Fibroblast of gingiva (primary cell): ENCODE measurements around the gene IGSF11.
"Not testable (repeated sequence)": the region's sequence is repeated elsewhere in the genome, so short reads cannot be mapped to it uniquely, and the experiment has no call there.

Experiments
- DNase-seq: peaks from one replicate; pipeline ENCODE4 v3.0.0-alpha.2; 2011; ENCODE audit warnings: low read depth

The IGSF11 gene

DNA sequence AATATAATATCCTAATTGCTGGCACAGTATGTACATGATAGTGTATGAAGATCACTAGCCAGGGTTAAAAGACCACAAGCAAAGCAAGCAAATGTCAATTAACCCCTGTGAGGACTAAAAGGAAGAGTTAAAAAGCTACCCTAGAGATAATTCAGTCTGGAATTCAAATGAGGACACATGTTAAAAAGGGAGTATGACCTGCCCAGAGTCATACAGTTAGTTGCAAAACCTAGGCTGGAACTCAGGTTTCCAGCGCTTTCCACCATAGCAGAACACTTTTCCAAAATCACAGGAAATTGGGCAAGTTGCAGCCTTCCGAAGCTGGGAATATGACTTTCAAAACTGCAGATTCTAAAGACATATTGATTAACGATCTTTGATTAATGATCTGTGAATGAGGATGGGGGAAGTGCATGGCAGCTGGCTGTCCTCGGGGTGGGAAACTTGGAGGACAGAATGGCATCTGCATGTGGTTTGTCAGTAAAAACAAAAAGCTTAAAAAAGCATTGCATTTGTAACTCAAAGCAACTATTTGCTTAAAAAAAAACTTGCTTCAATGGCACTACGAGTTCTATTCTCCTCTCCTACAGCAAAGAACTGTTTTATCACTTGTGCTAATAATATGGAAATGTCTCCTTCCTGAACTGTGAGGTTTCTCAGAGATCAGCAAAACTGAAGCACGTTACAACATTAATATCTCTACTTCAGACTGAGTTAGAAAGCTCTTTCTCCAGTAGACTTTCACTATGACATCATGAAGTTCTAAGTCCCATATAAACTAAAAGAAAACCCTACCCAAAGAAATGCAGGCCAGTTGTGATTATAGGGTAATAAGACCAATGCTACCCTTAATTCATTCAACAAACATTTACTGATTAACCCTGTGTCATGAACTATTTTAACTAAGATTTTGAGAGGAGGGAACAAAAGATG is 46.2 kb downstream of the IGSF11 start:
- DNase-seq, result no peak

DNA sequence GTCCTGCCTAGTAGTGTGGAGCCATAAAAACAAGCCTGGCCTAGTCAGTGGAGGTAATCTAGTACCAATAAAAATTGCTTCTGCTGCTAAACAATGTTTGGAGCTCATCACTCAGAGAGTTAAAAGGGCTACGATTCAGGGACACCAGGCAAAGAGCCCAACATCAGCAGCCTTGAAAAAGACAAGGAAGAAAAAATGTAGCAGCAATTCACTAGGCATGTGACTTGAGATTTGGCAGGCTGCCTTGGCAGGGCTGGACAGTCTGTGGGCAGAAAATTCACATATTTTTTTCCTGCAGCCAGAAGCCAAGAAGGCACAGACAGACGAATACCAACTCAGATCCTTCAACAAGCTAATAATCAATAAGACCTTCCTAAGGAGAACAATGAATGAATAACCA is 47.2 kb downstream of the IGSF11 start:
- DNase-seq, result peak; percentile 32

DNA sequence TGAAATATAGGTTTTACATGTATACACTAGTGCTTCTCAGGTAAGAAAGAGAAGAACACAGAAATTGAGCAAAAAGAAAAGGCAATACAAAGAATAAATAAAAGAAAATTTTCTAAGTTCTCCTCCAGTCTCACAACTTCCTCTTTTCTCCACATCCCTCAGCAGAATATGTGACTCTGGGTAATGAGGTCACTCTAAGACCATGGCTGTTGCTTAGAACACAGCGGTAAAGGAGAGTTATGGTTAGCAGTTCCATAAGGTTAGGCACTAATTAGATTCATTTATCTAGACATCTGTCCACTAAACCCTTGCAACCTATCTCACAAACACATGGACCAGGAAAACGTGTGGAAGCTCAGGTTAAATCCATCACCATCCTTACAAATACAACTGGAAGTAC is 47.9 kb downstream of the IGSF11 start:
- DNase-seq, result no peak

GRCh38 chr3:118984699-118985098 is 49.9 kb downstream of the IGSF11 start:
- no peak for DNase-seq

DNA sequence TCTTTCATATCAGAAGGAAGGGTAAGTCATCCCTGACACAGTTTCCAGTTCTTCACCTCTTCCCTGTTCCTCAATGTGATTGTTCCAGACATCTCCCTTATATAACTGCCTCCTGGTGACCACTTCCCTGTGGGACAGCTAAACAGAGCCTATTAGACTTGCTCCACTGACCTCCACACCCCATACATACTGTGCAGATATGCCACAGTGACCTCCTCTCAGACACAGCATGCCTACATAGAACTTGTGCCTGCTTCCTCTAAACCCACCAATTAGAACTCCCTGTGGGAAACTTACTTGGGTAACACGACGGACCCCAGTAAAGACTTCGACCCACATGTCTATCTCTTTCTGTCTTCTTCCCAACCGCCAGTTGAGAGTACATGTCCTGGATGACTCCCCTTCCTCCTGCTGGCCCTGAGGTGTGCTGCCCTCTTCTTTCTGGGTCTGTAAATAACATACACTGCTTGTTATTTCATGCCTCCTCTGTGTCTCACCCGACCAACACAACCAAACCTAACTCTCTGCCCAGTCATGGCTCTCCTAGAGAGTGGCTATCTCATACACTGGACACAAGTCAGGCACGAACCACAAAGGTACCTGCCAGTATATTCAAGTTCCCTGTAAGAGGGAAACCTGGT is 53.0 kb downstream of the IGSF11 start:
- DNase-seq, result no peak

DNA sequence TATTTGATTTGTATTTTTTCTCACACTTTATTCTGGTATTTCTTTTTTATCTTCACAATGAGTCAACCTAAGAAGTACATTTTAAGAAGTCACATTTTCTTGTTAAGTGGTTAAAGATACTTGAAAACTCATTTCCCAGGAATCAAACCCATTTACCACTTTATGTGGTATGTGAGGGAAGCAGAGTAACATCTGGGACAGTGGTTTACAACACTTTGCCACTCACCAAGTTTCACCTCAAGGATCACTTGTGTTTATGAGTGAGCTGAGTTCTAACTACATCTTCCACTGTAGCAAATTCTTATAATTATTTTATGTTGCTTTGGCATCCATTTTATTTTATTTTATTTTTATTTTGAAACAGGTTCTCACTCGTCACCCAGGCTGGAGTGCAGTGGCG is 53.8 kb downstream of the IGSF11 start:
- no peak for DNase-seq

DNA sequence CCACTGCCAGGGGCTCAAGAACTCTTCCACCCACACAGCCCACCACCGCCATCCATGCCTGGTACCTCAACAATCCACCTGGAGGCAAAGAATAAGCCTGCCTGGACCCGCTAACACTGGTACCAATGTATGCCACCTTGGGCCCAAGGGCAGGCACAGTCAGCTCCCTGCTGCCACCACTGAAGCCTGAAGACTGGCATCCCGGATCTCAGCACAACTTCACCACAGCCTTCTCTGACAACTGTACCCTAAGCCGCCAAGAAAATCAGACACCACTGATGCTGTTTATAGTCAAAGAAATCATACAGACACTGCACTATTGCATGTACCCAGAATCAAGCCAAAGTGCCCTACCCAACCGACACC is 56.3 kb downstream of the IGSF11 start:
- DNase-seq, result no peak

- no peak for DNase-seq
These were observed 56.8 kb downstream of the IGSF11 start for GRCh38 chr3:118977671-118978392.

DNA sequence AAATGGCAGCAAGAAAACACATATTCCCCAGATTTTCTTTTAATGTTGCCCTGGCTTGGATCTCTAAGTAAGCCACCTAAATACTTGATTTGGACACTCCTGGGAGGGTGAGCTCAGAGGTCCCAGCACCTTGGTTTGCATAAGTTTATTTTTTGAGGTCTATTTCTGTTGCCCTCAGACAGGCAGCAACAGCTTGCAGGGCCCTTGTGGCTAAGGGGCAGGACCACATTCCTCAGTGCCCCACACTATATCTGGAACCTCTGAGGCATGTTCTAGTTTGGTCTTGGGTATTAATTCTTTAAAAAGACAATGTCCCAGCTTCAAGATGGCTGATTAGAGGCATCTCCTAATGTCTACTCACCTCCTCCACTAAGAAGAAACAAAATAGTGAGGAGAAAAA is 57.5 kb downstream of the IGSF11 start:
- no peak for DNase-seq

- not testable (repeated sequence) for DNase-seq
These were observed 59.2 kb downstream of the IGSF11 start for GRCh38 chr3:118975476-118975875.

GRCh38 chr3:118974356-118975097 is 60.1 kb downstream of the IGSF11 start:
- no peak for DNase-seq

DNA sequence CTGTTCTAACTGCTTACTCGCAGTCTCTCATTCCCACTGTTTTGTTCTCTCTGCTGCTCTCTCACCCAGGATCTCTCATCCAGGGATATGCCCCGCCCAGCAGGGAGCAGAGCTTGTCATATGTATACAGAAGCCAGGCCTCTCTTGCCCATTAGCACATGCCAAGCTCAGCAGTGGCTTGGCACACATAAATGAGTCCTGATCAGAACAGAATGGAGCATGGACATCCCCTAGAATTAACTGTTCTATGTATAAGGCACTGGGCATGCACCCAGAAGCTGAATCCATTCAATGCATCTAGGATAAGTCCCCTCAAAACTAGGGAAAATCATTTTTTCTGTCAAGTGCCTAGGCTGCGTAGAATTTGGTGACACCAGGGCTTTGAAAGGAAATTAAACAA is 61.6 kb downstream of the IGSF11 start:
- no peak for DNase-seq

GRCh38 chr3:118970819-118971218 is 63.8 kb downstream of the IGSF11 start:
- no peak for DNase-seq

- no peak for DNase-seq
These were observed 66.0 kb downstream of the IGSF11 start for GRCh38 chr3:118968640-118969039.

- no peak for DNase-seq
These were observed 66.5 kb downstream of the IGSF11 start for GRCh38 chr3:118968111-118968510.

GRCh38 chr3:118966700-118967099 is 67.9 kb downstream of the IGSF11 start:
- DNase-seq, result no peak

DNA sequence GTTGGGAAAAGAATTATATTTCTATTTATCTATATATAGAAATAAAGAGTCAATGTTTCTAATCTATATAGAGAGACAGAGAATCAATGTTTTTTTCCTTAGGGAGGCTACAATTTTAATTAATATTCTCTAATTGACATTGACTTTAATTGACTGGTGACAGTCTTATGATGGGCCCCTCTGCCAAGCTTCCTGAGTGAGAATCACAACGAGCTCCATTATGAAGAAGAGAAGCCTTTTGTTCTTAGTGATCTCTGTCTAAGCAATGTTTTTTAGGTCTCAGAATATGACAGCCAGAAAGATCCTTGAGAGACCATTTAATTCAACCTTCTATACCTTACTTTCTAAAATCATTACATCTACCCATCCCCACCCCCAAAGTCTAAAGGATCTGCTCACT is 70.9 kb downstream of the IGSF11 start:
- DNase-seq, result no peak

DNA sequence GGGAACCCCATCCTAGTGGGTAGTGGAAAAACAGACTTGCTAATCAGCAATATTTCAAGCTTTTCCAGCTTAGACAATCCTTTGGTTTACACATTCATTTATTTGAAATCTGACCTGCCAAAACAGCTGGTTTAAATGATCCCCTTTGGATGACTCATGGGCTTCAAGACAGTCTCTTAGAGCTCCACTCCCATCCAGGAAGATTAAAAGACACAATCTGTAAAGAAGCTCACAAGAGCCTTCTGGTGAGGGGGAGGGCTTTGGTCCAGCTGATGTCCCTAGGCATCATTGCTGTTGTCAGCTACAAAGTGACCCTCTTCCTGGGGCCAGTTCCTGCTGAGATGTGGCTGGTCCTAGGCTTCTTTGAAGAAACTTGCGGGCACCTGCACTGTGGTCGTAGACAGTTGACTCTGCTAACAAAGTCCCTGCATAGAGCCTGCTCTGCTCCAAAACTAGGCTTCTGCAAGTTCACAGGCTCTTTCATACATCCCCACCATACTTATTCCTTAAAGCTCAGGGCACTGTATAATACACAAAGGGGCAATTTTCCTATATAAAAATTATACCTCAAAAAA is 73.7 kb downstream of the IGSF11 start:
- DNase-seq, result peak; percentile 13

DNA sequence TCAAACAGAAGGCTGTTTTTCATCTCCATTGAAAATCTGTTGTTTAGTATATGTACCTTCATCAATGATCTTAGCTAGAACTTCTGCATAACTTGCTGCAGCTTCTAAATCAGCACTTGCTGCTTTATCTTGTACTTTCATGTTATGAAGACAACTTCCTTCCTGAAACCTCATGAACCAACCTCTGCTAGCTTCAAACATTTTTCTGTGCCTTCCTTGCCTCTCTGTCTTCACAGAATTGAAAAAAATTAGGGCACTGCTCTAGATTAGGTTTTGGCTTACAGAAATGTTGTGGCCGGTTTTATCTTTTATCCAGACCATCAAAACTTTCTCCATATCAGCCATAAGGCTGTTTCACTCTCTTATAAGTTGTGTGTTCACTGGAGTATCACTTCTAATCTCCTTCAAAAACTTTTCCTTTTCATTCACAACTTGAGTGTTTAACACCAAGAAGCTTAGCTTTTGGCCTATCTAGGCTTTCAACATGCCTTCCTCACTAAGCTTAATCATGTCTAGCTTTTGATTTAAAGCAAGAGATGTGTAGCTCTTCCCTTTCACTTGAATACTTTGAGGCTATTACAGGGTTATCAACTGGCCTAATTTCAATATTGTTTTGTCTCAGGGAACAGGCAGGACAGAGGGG is 78.6 kb downstream of the IGSF11 start:
- DNase-seq, result no peak

DNA sequence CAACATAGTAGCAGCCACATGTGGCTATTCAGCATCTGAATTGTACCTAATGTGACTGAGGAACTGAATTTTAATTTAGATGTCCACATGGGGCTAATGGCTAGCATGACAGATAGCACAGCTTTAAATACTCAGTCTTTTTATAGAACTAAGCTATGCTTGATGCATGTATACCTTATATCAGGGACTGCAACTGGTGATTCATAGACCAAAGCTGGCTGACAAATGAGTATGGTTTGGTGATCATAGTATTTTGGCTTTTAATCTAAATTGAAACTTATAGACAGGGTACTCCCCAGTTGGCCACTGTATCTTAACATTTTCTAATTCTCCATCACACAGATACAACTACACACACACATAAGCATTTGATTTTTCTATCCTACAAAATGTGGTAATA is 83.6 kb downstream of the IGSF11 start:
- DNase-seq, result no peak

DNA sequence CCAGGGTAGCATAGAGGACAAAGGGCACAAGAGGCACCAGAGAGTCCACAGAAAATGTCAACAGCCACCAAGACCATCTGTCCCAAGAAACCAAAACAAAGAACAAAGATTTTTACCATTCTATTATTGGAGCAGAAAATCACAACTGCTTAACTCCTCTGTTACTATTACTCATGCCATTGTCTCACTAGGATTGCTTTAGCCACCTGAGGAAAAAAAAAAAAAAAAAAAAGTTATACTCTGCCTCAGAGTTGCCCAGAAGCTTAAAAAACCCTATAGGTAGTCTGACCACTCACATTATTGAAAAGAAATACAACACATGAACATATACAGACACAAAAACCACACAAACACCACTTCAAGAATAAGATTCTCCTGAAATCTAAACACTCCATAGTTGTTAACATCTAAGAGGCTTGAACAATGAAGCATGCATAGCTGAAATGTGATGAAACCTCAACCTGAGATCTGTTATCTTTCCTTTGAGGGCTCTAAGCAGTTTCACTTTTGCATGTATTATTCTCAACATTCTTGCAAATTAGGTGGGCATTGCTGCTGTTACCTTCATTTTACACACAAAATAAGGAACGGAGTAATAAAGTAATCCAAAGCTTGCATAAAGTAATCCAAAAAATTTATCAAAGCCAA is 85.4 kb downstream of the IGSF11 start:
- DNase-seq, result no peak
